HEK293 (cell line): ENCODE results near the gene WDR1.

ENCODE experiments used
- CTCF ChIP-seq: fragments of 450-650 bp; formaldehyde crosslinking; IDR thresholded peaks from 2 replicates; pipeline ENCODE4 v1.5.1; 2016; ENCODE audit warnings: missing biosample characterization, missing genetic modification characterization
- PRDM6 ChIP-seq: fragments of 450-650 bp; formaldehyde crosslinking; IDR thresholded peaks from 2 replicates; pipeline ENCODE4 v1.5.1; 2017; ENCODE audit warnings: missing biosample characterization, missing genetic modification characterization
- ZBTB1 ChIP-seq: fragments of 450-650 bp; formaldehyde crosslinking; IDR thresholded peaks from 2 replicates; pipeline ENCODE4 v1.5.1; 2016; ENCODE audit warnings: missing biosample characterization, missing genetic modification characterization
- ZBTB48 ChIP-seq: fragments of 450-650 bp; formaldehyde crosslinking; IDR thresholded peaks from 2 replicates; pipeline ENCODE4 v1.5.1; 2016; ENCODE audit warnings: missing biosample characterization, missing genetic modification characterization
- ZNF24 ChIP-seq: fragments of 450-650 bp; formaldehyde crosslinking; IDR thresholded peaks from 2 replicates; pipeline ENCODE4 v1.5.1; 2016; ENCODE audit warnings: missing biosample characterization, missing genetic modification characterization
- ZNF449 ChIP-seq: fragments of 450-650 bp; formaldehyde crosslinking; IDR thresholded peaks from 2 replicates; pipeline ENCODE4 v1.5.1; 2017; ENCODE audit warnings: missing biosample characterization, mild to moderate bottlenecking, missing genetic modification characterization, moderate library complexity
- ZNF561 ChIP-seq: fragments of 450-650 bp; IDR thresholded peaks from 2 replicates; pipeline ENCODE4 v1.5.1; 2018; ENCODE audit warnings: missing biosample characterization, missing genetic modification characterization, borderline replicate concordance
- ZNF610 ChIP-seq: fragments of 450-650 bp; formaldehyde crosslinking; IDR thresholded peaks from 2 replicates; pipeline ENCODE4 v1.5.1; 2016; ENCODE audit warnings: missing biosample characterization, missing genetic modification characterization, borderline replicate concordance
- TF ChIP-seq, protein P1 (sequence below): fragments of 450-650 bp; formaldehyde crosslinking; IDR thresholded peaks from 2 replicates; pipeline ENCODE4 v1.5.1; 2017; ENCODE audit warnings: missing biosample characterization, missing genetic modification characterization
- TF ChIP-seq, protein P2 (sequence below): fragments of 450-650 bp; formaldehyde crosslinking; IDR thresholded peaks from 2 replicates; pipeline ENCODE4 v1.5.1; 2016; ENCODE audit warnings: missing biosample characterization, missing genetic modification characterization

DNA sequence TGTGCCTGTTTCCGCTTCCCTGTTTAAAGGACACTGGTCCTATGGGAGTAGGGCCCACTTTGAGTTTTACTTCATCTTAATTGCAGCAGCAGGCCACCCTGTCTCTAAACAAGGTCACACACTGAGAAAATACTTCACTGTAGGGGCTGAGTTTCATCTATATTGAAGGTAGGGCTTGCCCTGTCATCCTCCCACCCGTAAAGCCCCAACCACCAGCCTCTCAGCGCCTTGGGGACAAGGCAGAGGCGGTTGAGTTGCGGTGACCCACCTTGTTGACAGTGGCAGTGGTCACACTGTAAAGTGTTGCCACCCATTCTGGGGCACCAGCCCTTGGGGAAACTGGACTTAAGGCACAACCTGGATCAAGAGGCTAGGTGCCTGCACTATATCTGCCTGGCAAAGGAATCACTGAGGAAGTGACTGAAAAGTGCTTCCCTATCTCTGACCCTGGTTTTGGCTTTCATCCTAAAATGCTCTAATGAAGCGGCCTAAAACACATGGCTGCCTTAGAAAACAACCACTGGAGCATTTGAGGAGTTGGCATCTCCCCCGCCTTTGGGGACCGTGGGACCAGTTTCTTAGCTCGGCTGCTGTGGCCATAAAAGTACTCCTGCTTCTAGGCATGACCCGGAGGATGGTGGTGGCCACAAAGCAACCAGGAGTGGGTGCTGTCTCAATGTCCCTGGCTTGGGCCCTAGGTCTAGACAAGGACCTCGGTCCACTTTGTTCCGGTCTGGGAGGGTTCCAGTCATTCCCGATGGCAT, 7.8 kb upstream of the WDR1 start:
- TF ChIP-seq CTCF (tag by site-specific recombination), result no peak
- TF ChIP-seq ZNF449, result no peak
- no peak for TF ChIP-seq ZNF24 (tag by site-specific recombination)
- TF ChIP-seq, protein P1, sequence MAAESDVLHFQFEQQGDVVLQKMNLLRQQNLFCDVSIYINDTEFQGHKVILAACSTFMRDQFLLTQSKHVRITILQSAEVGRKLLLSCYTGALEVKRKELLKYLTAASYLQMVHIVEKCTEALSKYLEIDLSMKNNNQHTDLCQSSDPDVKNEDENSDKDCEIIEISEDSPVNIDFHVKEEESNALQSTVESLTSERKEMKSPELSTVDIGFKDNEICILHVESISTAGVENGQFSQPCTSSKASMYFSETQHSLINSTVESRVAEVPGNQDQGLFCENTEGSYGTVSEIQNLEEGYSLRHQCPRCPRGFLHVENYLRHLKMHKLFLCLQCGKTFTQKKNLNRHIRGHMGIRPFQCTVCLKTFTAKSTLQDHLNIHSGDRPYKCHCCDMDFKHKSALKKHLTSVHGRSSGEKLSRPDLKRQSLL, result no peak
- no peak for TF ChIP-seq ZBTB48 (tag by site-specific recombination)
- no peak for TF ChIP-seq PRDM6 (tag by site-specific recombination)
- TF ChIP-seq ZBTB1 (tag by site-specific recombination), result no peak
- TF ChIP-seq, protein P2, sequence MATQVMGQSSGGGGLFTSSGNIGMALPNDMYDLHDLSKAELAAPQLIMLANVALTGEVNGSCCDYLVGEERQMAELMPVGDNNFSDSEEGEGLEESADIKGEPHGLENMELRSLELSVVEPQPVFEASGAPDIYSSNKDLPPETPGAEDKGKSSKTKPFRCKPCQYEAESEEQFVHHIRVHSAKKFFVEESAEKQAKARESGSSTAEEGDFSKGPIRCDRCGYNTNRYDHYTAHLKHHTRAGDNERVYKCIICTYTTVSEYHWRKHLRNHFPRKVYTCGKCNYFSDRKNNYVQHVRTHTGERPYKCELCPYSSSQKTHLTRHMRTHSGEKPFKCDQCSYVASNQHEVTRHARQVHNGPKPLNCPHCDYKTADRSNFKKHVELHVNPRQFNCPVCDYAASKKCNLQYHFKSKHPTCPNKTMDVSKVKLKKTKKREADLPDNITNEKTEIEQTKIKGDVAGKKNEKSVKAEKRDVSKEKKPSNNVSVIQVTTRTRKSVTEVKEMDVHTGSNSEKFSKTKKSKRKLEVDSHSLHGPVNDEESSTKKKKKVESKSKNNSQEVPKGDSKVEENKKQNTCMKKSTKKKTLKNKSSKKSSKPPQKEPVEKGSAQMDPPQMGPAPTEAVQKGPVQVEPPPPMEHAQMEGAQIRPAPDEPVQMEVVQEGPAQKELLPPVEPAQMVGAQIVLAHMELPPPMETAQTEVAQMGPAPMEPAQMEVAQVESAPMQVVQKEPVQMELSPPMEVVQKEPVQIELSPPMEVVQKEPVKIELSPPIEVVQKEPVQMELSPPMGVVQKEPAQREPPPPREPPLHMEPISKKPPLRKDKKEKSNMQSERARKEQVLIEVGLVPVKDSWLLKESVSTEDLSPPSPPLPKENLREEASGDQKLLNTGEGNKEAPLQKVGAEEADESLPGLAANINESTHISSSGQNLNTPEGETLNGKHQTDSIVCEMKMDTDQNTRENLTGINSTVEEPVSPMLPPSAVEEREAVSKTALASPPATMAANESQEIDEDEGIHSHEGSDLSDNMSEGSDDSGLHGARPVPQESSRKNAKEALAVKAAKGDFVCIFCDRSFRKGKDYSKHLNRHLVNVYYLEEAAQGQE (tag by site-specific recombination), result no peak
- no peak for TF ChIP-seq ZNF561 (tag by site-specific recombination)
- TF ChIP-seq ZNF610 (tag by site-specific recombination), result no peak
